ENCODE data around the gene PPP1R8.
A peak's percentile ranks its signal among the peaks of the same experiment; 100 is the strongest.
"Not testable (repeated sequence)": the region's sequence is repeated elsewhere in the genome, so short reads cannot be mapped to it uniquely, and the experiment has no call there.

PPP1R8 gene

DNA sequence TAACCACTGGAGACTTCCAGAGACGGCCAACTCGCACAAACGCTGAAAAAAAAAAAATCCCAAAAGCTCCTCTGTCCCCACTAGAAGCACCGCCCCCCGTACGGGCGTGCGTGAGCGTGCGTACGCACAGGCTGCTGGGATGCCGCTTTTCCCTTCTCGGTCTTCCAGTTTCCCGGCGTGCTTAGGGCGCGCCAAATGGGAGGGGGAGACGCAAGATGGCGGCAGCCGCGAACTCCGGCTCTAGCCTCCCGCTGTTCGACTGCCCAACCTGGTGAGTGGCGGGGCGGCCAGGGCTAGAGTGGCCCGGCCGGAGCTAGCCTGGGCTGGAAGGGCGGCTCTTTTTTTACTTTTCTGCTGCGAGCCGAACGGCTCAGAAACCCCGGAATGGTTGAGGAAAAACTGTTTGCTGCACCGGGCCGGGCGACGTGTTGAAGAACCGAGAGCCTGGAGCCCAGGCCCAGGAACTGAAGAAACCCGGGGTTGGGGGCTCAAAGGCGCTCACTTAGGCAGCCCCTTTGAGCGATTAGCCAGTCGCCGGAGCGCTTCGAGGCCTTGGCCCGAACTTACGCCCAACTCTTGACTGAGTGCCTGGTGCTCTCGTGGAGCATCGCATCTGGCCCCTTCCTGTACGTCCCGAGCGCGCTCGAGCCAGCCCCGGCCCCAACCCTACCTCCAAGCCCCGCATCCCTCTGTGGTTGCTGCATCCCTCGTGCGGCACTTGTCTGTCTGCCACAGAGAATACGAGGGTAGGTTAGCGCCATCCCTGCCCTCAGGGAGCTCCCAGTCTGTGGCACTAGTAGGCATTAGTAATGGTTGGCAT lies at the start of gene PPP1R8:
TSS of gene PPP1R8 (plus strand) at position 162 of the 820 bp plus-strand sequence. CDS start at position 216, 54 bp downstream.
- DNase-seq, result peak; percentile 96

DNA sequence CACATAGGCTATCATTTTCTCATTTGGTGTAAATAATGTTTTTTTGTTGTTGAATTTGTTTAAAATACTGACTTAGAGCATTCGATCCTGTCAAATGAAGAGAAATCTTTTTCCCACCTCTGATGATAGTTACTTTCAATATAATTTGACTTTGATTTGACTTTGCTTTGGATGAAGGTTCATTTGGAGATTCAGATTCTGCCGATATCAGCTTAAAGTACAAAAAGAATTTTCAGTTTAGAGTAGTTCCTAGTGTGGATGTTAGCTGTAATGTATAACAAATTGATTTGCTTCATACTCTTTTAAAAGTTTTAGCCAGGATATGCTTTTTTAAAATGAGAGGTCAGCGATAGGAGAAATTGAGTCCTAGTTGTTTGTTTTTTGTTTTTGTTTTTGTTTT lies 47.6 kb upstream of the PPP1R8 start:
- DNase-seq, result no peak

DNA sequence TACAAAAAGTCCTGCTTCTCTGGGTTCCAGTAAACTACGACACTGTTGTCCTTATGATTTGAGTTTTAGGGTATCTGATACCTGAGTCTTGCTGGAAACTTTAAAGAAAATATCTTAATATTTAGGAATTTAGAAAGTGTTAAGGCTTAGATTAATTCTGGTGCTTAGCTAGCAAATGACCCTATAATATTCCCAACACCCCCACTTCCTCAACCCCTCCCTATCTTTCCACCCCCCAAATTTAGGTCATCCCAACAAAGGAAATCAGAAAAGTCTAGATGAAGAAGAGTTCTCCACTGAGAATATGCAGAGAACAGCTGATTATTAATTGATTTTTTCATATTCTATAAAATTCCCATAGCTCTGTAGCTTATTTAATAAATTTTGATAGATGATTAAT lies 45.9 kb upstream of the PPP1R8 start:
- DNase-seq, result no peak

DNA sequence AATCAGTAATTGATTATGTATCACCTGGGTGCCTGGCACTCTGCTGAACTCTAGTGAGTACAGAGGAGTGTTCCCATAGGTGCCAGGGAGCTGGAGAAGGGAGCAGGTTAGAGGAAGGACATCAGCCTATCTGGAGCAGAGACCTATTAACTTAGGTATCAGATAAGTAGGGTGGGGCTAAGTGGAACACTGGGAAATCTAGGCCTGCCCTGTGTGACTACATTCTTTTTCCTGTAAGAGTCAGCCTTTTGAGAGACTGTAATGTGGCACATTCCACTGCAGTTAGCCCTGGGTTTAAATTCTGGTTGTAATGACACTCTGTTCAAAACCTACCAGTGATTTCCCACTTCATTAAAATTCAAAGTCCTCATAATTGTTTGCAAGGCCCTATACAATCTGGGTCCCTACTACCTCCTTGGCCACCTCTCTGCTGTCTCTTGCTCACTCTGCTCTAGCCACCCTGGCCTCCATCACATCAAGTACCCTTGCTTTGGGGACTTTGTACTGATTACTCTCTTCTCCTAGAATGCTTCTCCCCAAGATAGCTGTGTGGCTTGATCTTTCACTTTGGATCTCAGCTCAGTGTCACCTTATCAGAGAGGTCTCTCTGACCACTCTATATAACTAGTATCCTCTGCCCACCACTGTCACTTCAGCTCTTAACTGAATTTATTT lies 44.7 kb upstream of the PPP1R8 start:
- no peak for DNase-seq

DNA sequence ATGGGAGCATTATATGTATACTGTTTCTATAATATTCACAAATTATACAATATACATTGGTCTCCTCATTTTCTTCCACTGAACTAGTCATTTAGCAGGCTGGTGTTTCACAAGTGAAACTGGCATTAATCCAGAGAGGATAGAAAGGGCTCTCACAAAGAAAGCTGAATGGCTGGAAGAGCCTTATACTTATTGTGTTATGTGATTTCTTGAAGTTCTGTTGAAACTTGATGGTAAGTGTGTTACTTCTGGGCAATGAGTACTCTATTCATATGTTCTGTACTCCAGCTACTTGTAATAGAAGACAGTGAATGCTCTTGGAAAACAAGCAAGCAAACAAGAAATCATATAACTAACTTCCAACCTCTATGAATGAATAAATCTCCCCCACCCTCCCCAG lies 42.7 kb upstream of the PPP1R8 start:
- no peak for DNase-seq

DNA sequence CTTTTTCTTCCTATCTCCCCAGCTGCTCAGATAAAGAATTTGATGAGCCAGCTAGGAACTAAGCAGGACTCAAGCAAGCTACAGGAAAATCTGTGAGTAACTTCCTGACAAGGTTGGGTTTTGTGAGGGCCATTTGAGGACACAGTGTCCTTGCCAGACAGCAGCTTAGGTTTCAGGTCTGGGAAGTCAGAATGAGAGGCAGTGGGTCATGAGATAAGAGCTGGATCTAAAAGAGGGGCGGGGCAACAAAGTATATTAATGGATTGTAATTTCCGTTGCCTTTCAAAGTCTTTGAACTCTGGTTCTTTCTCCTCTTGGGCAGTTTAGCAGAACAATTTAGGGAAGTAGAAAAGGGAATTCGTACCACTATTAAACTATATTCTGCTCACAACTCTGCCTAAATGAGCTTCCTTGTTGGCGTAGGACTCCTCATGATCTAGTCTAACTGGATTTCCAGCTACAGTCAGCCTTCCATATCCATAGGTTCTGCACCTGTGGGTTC lies 41.0 kb upstream of the PPP1R8 start:
- no peak for DNase-seq

DNA sequence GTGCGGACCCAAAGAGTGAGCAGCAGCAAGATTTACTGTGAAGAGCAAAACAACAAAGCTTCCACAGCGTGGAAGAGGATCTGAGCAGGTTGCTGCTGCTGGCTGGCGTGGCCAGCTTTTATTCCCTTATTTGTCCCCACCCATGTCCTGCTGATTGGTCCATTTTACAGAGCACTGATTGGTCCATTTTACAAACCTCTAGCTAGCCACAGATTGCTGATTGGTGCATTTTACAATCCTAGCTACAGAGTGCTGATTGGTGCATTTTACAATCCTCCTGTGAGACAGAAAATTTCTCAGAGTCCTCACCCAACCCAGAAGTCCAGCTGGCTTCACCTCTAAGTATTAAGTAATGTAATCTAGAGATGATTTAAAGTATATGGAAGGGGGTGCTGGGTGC lies 40.3 kb upstream of the PPP1R8 start:
- not testable (repeated sequence) for DNase-seq

DNA sequence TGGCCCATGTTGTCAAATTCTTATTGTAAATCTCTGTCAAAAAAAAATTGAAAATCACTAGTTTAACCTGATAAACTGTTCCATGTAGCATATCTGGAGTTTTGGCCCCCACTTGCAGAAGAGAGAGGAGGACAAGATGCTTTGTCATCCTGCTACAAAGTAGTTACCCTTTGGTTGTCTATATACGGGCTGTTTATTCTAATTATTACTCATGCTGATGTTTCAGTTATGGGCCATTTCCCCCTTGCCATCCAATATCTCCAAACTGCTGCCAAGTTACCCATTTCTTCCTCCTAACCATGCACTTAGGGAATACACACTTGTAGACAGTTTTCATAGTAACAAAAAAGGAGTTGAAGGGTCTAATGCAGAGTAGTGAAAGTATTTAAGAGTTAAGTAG lies 35.0 kb upstream of the PPP1R8 start:
- DNase-seq, result peak; percentile 53

DNA sequence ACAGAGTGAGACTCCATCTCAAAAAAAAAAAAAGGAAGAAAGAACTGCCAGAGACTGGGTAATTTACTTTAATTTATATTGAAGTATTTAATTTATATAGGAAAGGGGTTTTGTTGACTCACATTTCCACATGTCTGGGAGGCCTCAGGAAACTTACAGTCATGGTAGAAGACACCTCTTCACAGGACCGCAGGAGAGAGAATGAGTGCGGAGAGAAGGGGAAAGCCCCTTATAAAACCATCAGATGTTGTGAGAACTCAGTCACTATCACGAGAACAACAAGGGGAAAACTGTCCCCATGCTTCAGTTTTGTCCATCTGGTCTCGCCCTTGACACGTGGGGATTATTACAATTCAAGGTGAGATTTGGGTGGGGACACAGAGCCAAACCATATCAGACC lies 25.8 kb upstream of the PPP1R8 start:
- peak; percentile 19 for DNase-seq

DNA sequence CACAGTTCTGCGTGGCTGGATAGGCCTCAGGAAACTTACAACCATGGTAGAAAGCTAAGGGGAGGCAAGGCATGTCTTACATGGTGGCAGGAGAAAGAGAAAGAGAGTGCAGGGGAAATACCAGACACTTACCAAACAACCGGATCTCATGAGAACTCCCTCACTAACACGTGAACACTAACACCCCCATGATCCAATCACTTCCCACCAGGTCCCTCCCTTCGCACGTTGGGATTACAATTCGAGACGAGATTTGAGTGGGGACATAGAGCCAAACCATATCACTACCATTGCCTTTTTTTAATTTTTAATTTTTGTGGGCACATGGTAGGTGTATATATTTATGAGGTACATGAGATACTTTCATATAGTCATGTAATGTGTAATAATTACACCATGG lies 23.8 kb upstream of the PPP1R8 start:
- DNase-seq, result no peak

DNA sequence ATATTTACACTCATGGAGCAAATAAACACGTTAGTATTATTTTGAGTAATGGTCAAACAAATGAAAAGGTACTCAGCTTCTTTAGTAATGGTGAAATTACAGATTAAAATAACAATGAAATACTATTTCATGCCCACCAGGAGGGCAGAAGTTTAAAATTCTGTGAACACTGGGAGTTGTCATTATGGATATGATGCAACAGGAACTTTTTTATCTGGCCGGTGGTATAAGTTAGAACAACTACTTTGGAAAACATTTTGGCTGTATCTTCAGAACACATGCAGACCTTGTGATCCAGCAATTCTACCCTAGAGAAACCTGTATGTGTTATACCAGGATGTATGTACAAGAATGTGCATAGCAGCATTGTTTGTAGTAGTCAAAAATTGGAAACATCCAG lies 23.2 kb upstream of the PPP1R8 start:
- DNase-seq, result no peak

DNA sequence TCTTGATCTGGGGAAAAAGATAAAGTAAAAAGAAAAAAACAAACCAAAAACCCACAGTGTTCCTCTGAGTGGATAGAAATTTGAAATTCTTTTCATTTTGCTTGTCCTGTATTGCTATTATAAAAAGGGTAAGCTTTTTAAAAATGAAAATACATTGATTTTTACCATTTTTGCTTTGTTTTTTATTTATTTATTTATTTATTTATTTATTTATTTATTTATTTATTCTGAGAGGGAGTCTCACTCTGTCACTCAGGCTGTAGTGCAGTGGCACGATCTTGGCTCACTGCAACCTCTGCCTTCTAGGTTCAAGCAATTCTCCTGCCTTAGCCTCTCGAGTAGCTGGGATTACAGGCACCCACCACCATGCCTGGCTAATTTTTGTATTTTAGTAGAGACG lies 22.5 kb upstream of the PPP1R8 start:
- not testable (repeated sequence) for DNase-seq

DNA sequence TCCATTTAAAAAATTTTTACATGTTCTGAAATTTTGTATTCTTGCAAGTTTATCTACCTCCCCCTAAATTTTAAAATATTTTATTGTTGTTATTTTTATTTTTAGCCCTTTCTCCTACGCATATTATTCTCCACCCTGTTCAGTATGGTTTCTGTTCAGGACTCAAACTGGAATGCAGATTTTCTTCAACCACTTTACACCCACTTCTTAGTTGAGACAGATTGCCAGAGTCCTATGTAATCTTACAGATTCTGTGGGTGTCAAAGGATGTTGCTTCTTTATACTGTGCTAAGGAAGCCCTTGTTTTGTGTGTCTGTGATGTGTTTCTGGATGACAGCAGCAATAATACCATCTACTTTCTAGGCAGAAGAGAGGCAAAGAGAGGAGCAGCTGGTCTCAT lies 20.7 kb upstream of the PPP1R8 start:
- no peak for DNase-seq

DNA sequence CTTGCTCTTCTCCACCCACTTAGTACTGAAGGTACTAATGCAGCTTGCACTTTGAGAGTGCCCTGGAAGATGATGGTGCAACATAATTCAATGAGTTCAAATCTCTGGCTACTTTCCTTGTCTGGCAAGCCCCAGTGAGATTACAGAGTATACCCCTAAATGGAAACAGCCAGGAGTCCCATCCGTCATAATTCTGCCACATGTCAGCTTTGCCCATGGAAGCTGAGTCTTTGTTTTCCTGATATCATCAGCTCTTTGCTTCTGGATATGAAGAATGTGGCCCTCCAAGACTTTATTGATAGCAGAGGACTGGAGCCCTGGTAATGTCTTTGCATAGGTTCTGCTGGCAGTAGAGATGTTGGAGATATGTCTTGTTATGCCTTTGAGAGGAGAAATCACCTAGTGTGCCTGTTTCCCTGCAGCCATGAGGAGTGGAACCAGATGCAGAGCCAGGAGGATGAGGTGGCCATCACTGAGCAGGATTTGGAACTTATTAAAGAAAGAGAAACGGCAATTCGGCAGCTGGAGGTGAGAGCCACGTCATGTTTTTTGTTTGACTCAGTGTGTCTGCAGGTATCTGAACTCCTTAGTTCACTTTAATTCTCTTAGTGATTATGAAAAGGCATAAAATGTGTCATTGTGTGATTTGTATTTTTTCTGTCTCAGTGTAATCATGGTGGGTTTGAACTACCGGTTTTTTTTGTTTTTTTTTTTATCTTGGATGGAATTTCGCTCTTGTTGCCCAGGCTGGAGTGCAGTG lies 18.7 kb upstream of the PPP1R8 start:
- peak; percentile 48 for DNase-seq

DNA sequence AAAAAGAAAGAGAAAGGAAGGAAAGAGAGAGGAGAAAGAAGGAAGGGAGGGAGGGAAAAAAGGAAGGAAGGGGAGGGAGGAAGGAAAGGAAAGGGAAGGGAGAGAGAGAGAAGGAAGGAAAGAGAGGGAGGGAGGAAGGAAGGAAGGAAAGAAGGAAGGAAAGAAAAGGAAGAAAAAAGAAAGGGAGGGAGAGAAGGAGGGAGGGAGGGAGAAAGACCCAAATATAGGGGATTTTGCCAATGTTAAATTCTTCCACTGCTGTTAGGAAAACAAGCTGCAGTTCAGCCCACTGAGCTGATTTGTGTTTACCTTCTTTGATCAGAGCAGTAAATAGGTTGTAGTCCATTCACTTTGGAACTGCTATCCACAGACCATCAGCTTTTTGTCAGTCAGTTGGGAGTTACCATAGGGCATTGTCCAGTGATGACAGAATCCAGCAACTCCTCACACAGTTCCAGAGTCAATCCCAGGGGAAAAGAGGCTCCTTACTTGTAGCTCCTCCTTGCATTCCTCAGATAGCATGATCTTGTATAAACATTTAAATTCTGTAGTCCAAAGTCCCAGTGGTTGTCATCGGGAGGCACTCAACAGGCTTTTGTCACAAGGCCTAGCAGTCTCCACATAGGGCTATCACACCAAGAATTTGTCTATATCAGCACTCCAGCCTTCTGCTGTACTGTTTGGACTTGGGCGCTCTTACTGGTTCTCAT lies 13.5 kb upstream of the PPP1R8 start:
- no peak for DNase-seq

DNA sequence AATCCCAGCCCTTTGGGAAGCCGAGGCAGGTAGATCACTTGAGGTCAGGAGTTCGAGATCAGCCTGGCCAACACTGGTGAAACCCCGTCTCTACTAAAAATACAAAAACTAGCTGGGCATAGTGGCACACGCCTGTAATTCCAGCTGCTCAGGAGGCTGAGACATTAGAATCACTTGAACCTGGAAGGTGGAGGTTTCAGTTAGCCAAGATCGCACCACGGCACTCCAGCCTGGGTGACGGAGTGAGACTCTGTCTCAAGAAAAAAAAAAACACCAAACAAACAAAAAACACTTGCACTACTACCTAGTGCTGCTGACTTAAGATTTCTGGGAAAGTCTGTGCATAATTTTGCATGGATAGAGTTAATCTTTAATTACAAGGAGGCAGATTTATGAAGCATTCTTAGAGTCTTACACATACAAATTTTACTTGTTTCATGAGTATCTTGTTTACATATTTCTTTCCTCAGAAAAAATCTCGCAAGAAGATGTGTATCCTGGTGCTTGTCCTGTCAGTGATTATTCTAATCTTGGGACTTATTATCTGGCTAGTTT lies 8.7 kb upstream of the PPP1R8 start:
- DNase-seq, result no peak

DNA sequence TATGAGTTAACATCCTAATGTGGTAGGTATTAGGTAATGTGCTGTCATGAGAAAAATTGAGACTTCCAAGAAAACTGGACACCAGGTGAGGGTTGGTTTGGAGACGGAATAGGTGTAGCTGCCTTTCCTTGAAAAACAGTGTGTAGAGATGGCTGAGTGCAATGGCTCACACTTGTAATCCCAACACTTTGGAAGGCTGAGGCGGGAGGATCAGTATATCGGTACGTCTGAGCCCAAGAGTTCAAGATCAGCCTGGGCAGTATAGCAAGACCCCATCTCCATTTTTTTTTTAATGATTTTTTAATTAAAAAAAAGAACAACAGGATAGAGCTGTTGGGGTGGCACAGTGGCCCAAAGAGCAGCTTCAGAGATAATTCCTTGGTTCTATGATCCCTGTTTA lies 6.8 kb upstream of the PPP1R8 start:
- no peak for DNase-seq

DNA sequence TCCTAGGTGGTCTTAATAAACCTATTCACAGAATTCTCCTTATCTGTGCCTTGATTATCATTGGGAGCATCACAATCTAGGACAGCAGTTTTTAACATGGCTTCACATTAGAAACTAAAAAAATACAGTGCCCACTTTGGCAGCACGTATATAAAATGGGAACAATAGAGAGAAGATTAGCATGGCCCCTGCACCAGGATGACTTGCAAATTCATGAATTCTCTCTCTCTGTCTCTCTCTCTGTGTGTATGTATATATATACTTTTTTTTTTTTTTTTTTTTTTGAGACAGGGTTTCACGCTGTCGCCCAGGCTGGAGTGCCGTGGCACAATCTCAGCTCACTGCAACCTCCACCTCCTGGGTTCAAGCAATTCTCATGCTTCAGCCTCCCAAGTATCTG lies 6.2 kb upstream of the PPP1R8 start:
- DNase-seq, result no peak

DNA sequence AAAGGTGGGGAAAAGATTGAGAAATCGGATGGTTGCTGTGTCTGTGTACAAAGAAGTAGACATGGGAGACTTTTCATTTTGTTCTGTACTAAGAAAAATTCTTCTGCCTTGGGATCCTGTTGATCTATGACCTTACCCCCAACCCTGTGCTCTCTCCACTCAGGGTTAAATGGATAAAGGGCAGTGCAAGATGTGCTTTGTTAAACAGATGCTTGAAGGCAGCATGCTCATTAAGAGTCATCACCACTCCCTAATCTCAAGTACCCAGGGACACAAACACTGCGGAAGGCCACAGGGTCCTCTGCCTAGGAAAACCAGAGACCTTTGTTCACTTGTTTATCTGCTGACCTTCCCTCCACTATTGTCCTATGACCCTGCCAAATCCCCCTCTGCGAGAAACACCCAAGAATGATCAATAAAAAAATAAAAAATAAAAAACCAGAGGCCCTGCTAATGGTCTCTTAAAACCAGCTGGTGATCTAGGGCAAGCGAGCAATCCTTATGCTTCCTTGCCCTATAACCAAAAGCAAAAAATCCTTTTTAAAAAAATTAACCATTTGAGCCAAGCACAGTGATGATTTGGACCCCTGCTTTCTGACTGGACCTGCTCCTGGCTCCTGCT lies 1.1 kb upstream of the PPP1R8 start:
- not testable (repeated sequence) for DNase-seq

DNA sequence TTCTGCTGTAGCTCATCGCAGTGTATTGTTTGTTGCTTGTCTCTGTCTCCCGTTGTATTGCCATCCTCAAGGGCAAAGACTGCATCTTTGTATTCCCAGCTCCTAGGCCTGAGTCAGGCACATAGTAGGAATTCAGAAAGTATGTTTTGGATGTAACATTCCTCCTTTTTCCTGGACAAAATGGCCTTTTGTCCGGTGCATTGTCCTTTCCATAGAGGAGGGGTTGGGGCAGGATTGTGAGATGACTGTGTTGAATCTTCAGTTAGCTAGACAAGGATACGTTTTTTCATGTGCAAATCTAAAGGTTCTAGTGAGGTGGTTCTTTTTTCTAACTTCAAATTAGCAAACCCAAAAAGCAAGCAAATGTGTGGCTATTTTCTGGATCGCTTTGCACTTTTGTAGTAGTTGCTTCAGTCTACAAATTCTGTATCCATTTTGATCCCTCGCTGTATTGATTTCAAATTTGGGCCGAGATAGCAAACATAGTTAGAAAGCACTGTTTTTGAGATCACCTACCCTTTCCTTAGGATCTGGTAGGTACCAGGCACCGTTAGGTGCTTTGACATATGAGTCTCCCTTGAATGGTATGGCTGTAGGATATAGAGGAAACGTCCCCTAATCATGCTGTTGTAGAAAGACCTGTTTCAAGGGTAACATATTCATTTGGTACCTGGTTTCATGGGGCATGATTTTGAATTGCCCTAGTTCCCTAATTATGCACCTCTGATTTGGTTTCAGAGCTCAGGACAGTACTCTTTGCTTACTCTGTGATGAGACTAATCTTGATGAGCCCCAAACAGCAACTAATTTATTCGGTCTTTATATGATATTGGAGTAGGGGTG lies 1.2 kb downstream of the PPP1R8 start:
- no peak for DNase-seq

DNA sequence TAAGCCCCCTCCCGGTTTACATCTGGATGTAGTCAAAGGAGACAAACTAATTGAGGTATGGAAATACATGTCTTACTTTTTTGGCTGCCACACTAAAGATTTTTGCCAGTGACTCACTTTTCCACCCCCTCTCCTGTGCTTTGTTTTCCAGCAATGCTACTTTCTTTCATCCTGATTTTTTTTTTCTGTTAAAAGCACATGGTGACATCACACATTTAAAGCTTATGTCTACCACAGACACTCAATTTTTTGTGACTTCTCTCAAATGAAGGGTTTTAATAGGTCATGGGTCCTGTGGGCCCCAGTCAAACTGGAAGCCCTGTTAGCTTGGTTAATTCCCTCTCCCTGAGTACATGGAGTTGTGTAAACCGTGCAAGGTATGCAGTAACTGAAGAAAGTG lies 2.2 kb downstream of the PPP1R8 start:
- DNase-seq, result no peak

Data from activated CD4-positive, alpha-beta T cell treated with anti-CD3 and anti-CD28 coated beads, Interleukin-10, Interleukin-2, amounts not matched to agents 100 ng/mL and 50 ng/mL, durations not matched to agents 16 hours and 8 hours (primary cell).